ENCODE data around the gene SLC4A1. TPM values are rescaled to one million over a fixed set of nuclear protein-coding genes. Genes with fewer than 3 reads are reported as not detected.

The SLC4A1 gene
- total RNA-seq, 1 experiment from 2014 or later: 0.04 TPM

GRCh38 chr17:44229090-44229489, 38.8 kb downstream of the SLC4A1 start:
- Histone ChIP-seq H3K27ac (no peak overlapping the region), H3K4me1 (0 out of 2 replicates have a peak, but pooled peaks cover 4% of the 10 kb centered on the region), H3K27me3 (peaks cover 4% of the 10 kb centered on the region; the same call in 1 of the 2 replicates), H3K9me3 (replicated peaks) (no peaks in the 10 kb centered on the region), H3K4me3 (no peak overlapping the region), H3K36me3 (no peaks in the 10 kb centered on the region)
- no peak for DNase-seq

- Histone ChIP-seq H3K36me3 (no peaks in the 10 kb centered on the region), H3K27me3 (no peaks in the 10 kb centered on the region), H3K4me3 (no peak overlapping the region), H3K27ac (no peak overlapping the region), H3K9me3 (replicated peaks) (no peaks in the 10 kb centered on the region), H3K4me1 (peaks cover 3% of the 10 kb centered on the region; the same call in 1 of the 2 replicates)
- no peak for DNase-seq
These were observed 44.3 kb downstream of the SLC4A1 start for GRCh38 chr17:44223541-44224071.

- peaks cover 9% of the 10 kb centered on the region; the same call in 1 of the 2 replicates for H3K4me1 ChIP-seq
- H3K9me3 ChIP-seq (replicated peaks): no peaks in the 10 kb centered on the region
- H3K27me3 ChIP-seq: no peaks in the 10 kb centered on the region
- no peak overlapping the region for H3K27ac ChIP-seq
- DNase-seq: peak; percentile 71 to 83
- H3K36me3 ChIP-seq: no peaks in the 10 kb centered on the region
- H3K4me3 ChIP-seq: peak overlapping the region; percentile 99
These were observed 45.6 kb downstream of the SLC4A1 start for GRCh38 chr17:44222112-44222869.

DNA sequence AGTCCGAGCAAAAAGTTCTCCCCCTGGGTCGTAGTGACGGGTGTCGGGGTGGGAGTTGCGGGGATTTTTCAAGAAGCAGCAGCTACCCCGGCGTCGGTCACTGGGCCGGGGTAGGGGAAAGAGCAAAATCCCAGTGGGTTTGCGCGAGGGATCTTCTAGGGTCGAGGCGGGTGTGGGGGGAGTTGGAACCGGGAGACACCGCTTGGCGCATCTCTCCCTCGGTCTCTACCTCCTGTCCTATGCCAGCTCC, 46.1 kb downstream of the SLC4A1 start:
- no peak overlapping the region for H3K27ac ChIP-seq
- H3K4me3 ChIP-seq: peak overlapping the region; percentile 99
- peaks cover 9% of the 10 kb centered on the region; the same call in 1 of the 2 replicates for H3K4me1 ChIP-seq
- no peaks in the 10 kb centered on the region for H3K9me3 ChIP-seq (replicated peaks)
- H3K36me3 ChIP-seq: peaks cover under 1% of the 10 kb centered on the region
- no peaks in the 10 kb centered on the region for H3K27me3 ChIP-seq
- no peak for DNase-seq

- Histone ChIP-seq H3K4me3 (peak overlapping the region; percentile 99), H3K36me3 (peaks cover 6% of the 10 kb centered on the region), H3K27me3 (no peaks in the 10 kb centered on the region), H3K27ac (peak overlapping the region; percentile 26; the same call in 1 of the 2 replicates), H3K9me3 (replicated peaks) (no peaks in the 10 kb centered on the region), H3K4me1 (peaks cover 9% of the 10 kb centered on the region; the same call in 1 of the 2 replicates)
- peak; percentile 85 to 90 for DNase-seq
These were observed 46.7 kb downstream of the SLC4A1 start for GRCh38 chr17:44221084-44221861.

GRCh38 chr17:44220213-44221083, 47.5 kb downstream of the SLC4A1 start:
- H3K9me3 ChIP-seq (replicated peaks): no peaks in the 10 kb centered on the region
- peak overlapping the region; percentile 99 for H3K4me3 ChIP-seq
- DNase-seq: peak; percentile 49 to 60
- H3K36me3 ChIP-seq: peaks cover 14% of the 10 kb centered on the region
- peak overlapping the region; percentile 79 for H3K27ac ChIP-seq
- H3K4me1 ChIP-seq: peaks cover 9% of the 10 kb centered on the region; the same call in 1 of the 2 replicates
- no peaks in the 10 kb centered on the region for H3K27me3 ChIP-seq

DNA sequence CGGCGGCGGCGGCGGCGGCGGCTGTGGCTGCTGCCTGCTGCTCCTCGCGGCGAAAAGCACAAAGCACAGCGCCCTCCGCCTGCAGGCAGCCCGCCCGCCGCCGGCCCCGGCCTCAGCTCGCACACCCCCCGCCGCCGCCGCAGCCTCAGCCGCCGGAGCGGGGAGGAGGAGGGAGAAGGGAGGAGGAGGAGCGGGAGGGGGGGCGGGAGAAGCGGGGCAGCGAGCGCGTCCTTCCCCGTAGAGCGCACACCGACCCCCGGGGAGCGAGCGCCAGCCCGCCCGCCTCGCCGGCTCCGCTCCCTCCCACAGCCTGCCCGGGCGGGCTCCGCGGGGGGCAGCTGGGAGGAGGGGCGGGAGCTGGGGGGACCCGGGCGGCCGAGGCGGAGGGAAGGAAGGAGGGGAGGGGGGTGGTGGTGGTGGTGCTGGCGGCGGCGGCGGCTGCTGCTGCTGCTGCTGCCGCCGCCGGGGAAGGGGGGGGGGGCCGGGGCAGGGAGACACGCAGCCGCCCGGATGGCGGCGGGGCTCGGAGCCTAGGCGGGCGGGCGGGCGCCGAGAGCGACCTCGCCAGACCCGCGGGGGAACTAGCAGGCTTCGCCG, 48.2 kb downstream of the SLC4A1 start, which contains the start of gene UBTF:
UBTF (minus strand) TSS at position 60 of the 597 bp plus-strand sequence. CDS start 1,446 bp downstream, outside the sequence.
- peak within 1 kb of the TSS; percentile 79 for H3K27ac ChIP-seq
- peaks cover 21% of the 10 kb centered on the region for H3K36me3 ChIP-seq
- H3K4me1 ChIP-seq: peaks cover 9% of the 10 kb centered on the region; the same call in 1 of the 2 replicates
- peak within 1 kb of the TSS; percentile 99 for H3K4me3 ChIP-seq
- DNase-seq: peak; percentile 75 to 81
- no peaks in the 10 kb centered on the region for H3K9me3 ChIP-seq (replicated peaks)
- no peaks in the 10 kb centered on the region for H3K27me3 ChIP-seq

GRCh38 chr17:44219108-44219615, 48.8 kb downstream of the SLC4A1 start:
- peak; percentile 70 to 75 for DNase-seq
- Histone ChIP-seq H3K4me3 (peak overlapping the region; percentile 99), H3K9me3 (replicated peaks) (no peaks in the 10 kb centered on the region), H3K27me3 (no peaks in the 10 kb centered on the region), H3K27ac (peak overlapping the region; percentile 75; the same call in 1 of the 2 replicates), H3K4me1 (peaks cover 9% of the 10 kb centered on the region; the same call in 1 of the 2 replicates), H3K36me3 (peaks cover 27% of the 10 kb centered on the region)

- Histone ChIP-seq H3K9me3 (replicated peaks) (no peaks in the 10 kb centered on the region), H3K27ac (peak overlapping the region; percentile 48), H3K4me1 (peaks cover 9% of the 10 kb centered on the region; the same call in 1 of the 2 replicates), H3K27me3 (no peaks in the 10 kb centered on the region), H3K4me3 (peak overlapping the region; percentile 99), H3K36me3 (peaks cover 32% of the 10 kb centered on the region)
- DNase-seq: peak; percentile 88 to 94
These were observed 49.4 kb downstream of the SLC4A1 start for GRCh38 chr17:44218344-44219107.

DNA sequence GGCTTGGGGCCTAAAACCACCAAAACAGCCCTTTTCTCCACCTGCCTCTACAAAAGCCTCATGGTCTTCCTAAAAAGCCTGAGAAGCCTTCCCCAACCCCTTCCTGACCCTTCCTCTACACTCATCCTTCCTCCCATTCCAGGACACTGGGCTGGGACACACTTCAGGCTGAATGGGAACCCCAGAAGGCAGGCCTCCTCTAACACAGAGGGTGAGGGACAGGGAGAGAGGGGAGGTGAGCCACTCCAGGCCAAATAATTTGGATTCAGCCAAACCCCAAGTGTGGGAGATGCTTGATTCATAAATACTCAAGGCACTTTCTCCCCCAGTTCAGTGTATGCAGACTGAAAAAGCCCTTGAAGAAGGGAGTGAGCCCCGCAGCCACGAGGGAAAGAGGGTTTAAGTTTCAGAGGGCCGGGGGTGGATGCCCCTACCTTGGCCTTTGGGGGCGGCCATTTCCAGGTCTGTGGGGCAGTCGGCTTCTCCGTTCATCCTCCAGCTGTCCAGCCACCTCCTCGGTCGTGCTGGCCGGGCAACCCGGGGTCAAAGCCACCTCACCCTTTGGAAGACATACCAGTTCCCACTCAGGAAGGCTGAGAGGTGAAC, 50.1 kb downstream of the SLC4A1 start:
- Histone ChIP-seq H3K4me3 (peak overlapping the region; percentile 99), H3K9me3 (replicated peaks) (no peaks in the 10 kb centered on the region), H3K4me1 (peaks cover 7% of the 10 kb centered on the region; the same call in 1 of the 2 replicates), H3K27ac (peak overlapping the region; percentile 48), H3K36me3 (peaks cover 32% of the 10 kb centered on the region), H3K27me3 (no peaks in the 10 kb centered on the region)
- no peak for DNase-seq

GRCh38 chr17:44216694-44217093, 51.2 kb downstream of the SLC4A1 start:
- H3K9me3 ChIP-seq (replicated peaks): no peaks in the 10 kb centered on the region
- no peak overlapping the region for H3K4me3 ChIP-seq
- peaks cover 32% of the 10 kb centered on the region for H3K36me3 ChIP-seq
- H3K4me1 ChIP-seq: peaks cover 6% of the 10 kb centered on the region; the same call in 1 of the 2 replicates
- no peak for DNase-seq
- no peak overlapping the region for H3K27ac ChIP-seq
- no peaks in the 10 kb centered on the region for H3K27me3 ChIP-seq

DNA sequence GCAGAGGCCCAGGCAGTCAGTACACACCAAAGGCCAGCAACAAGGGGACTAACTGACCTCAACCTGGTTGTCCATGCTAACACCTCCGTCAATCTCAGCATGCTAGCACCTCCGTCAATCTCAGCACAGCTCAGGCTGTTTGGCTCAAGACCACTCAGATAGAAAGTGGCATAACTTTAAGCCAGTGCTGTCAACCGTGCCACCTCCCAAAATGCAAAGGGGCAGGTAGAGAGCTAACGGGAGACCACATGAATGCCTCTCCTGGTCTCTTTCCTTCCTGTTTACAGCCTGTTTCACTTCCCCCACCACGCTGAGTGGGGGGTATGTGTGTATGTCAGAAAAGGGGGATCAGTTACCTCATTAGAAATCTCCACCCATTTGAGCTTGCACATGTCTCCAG, 51.8 kb downstream of the SLC4A1 start:
- DNase-seq: no peak
- H3K9me3 ChIP-seq (replicated peaks): no peaks in the 10 kb centered on the region
- peaks cover 37% of the 10 kb centered on the region for H3K36me3 ChIP-seq
- H3K4me1 ChIP-seq: peaks cover 6% of the 10 kb centered on the region; the same call in 1 of the 2 replicates
- no peak overlapping the region for H3K4me3 ChIP-seq
- no peaks in the 10 kb centered on the region for H3K27me3 ChIP-seq
- no peak overlapping the region for H3K27ac ChIP-seq

DNA sequence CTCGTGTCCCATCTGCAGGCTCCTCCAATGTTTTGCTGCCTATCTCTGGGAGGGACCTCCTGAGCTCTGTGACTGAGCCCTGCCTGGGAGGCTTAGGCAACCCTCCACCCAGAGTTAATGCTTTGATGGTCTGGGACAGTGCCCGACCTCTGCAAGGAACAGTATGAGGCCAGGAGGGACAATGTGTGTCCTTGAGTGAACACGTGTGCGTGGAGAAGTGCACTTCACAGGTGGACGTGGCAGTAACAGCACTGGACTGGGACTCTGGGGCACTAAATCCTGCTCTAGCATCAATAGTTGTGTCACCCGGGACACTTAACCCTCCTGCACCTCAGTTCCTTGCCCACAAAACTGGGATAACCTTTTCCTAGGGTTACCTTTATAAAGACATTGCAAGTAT, 53.0 kb downstream of the SLC4A1 start:
- no peaks in the 10 kb centered on the region for H3K9me3 ChIP-seq (replicated peaks)
- peaks cover 46% of the 10 kb centered on the region for H3K36me3 ChIP-seq
- no peak for DNase-seq
- no peak overlapping the region for H3K4me3 ChIP-seq
- H3K27ac ChIP-seq: no peak overlapping the region
- peaks cover 6% of the 10 kb centered on the region; the same call in 1 of the 2 replicates for H3K4me1 ChIP-seq
- H3K27me3 ChIP-seq: no peaks in the 10 kb centered on the region
